NCI-H2081 treated with DMSO at 0.1 percent for 48 hours (cell line): ENCODE data around the gene DGKI.

Experiments used
- DNase-seq: peaks from one replicate; lab custom pipeline; 2025; lab: John Stamatoyannopoulos, UW

DGKI gene

DNA sequence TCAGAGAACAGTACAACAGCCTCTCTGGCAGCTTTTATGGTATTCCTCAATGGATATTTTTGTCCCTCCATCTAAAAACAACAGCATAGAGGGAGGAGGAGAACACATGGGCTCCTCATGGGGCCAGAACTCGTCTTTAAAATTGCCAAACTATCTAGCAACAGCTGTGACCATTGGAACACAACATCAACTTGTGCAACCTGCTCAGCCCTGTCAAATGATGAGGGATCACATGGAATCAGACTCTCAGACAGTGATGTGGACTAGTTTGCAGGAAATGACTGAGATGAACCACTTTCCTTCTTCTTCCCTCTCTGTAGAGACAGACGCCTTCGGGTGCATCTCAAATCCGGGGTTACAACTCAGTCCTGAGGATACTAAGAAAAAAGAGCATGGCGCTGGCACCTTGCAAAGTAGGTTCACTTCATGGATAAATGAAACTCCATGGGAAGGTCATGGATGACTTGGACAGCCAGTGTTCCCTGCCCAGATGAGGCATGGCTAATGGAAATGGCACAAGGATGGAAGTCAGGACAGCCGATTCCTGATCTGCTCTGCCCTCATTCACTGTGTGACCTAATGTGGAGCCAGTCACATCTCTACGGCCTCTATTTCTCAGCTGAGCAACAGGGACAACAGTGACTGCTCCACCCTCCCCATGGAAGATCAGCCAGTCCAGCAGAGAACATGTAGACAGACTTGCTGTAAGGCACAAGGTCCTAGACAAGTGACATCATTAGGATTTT is 24.6 kb upstream of the DGKI start:
- DNase-seq, result no peak

DNA sequence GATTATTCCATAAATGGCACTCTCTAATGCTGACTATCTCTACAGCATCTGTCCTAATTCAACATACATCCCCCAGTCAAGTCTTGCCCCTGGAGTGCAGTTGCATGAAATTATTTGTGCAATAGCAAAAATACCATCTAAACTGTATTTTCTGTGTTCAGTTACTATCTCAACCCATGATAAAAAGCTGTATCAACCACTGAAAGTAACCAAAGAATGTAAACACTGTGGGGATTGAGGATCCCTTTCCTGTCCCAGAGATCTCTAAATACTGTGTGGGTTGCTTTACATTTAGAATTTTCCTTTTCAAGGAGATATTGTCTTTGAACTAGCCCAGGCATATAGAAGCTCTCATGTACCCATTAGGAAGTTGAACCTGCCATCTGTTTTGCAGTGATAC is 23.9 kb upstream of the DGKI start:
- no peak for DNase-seq

DNA sequence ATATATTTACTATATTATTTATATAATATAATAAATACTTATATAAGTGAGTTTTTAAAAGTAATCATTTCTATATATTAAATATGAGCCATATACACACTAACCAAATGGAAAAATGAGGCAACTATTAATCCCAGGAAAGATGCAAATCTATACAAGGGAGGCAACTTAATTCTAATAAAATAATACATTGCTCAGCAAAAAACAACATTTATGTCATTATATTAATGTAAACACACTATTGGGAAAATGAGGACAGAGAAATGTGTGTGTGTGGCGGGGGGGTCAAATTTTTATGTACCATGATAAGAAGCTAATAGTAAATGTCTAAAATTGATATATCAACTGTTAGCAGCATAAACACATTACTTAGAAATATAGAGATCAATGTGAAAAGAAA is 23.3 kb upstream of the DGKI start:
- DNase-seq, result no peak

DNA sequence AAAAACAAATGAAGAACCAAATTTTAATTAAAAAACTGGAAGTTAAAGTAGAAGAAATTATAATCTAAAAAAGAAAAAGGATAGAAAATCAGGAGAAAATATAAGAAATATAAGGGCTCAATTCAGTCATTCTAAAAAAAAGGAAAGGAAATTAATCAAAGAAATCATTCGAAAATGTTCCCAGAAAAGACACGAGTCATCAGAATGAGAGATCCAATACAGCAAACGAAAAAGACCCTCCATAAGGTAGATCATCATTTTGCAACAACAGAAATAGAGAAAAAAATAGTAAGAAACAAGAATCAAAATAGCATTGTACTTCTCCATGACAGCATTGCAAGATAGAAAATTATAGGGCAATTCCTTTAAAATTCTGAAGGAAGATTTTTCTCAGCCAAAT is 22.5 kb upstream of the DGKI start:
- no peak for DNase-seq

DNA sequence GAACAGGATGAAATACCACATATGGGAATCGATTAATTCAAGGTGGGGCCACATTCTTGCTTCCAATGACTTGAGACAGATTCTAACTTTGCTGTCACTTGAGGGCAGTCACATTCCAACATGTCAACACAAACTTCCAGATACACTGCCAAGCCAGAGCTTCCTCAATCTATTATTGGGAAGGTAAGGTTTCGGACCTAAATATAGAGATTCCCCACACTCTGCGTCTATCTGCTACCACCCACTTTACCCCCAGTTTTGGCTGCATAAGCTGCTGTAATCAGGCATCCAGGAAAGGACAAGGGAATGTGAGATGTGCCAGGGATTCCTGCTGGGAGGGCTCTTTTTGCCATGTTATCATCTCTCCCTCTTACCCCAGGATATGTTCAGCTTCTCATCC is 20.5 kb upstream of the DGKI start:
- DNase-seq, result no peak

DNA sequence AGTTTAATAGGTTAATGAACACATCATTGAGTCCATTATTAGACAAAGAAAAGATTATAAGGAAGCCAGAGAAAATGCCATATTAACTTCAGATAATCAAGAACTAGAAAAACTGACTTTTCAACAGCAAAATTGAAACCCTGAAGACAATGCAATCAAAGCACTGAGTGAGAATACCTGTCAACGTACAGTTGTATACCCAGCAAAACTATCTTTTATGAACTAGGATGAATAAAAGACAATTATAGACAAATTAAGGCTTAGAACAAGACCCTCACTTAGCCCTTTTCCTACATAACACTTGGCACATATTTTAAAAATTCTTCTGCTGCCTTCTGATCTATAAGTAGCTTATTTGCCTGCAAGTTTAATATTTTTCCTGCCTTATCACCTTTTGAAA is 19.0 kb upstream of the DGKI start:
- DNase-seq, result no peak

DNA sequence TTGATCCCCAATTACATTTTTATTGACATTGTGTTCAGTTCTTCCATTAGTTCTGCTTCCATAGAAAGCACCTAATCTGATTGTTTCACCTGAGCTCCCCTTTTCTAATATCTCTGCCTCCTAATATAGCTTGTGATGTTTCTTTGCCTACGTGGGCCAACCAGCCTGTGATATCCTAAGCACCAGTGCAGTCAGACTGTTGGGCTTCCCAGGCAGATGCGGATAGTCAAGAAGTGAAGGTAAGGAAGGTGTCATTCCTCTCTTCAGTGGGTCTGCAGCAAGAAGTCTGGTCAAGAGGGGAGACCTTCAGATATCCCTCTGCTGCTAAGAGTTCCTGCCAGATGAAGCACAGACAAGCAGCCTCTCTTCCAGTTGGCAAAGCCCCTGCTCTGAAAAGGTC is 16.2 kb upstream of the DGKI start:
- no peak for DNase-seq

DNA sequence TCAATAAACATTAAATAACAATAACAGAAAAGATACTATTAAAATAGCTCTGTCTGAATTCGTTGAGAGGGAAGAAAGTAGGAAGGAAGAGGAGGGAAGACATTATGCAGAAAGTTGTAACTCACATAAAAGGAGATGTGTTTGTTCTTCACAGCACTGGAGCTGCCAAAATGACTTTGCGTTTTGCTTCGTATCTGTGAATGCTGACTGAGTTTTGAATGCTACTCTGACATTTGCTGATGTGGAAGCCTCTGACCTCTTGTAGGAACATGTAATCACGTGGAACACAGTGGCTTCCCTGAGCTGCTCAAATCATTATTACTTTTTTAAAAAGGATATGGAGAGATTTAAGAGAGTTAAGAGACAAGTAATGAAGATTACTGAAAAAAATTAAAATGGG is 15.6 kb upstream of the DGKI start:
- DNase-seq, result no peak

DNA sequence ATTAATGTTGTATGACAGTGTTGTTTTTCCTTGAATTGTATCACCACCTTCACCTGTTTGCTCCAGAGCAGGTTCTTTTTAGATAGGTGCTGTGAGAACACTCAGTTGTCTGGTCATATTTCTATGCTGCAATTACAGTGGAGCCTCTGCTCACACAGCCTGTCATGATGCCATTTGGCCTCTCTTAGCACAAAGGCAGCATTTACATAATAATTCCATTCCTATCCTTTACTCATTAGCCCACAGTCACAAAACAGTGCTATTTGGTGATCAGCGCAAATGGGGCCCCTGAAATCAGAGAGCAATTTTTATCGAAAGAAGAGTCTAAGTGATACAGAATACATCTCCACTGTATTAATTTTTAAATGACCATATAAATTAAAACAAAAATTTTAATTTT is 13.8 kb upstream of the DGKI start:
- no peak for DNase-seq

DNA sequence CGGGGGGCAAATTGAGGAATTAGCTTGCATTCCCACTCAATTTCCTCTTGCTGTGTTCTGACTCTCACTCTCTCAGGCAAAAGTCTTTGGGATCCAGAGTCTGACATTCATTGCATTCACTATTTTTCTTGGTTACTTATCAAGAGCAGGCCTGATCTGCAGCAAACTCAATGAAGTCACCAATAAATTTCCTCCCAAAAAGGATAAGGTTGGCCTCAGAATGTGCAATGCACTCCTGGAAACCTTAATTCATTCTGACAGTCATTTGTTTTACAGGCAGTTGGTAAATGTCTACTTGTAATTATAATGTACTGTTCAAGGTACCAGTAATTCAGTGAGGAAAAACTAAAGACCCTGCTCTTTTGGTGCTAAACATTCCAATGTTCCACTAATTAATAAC is 6.3 kb upstream of the DGKI start:
- DNase-seq, result no peak

DNA sequence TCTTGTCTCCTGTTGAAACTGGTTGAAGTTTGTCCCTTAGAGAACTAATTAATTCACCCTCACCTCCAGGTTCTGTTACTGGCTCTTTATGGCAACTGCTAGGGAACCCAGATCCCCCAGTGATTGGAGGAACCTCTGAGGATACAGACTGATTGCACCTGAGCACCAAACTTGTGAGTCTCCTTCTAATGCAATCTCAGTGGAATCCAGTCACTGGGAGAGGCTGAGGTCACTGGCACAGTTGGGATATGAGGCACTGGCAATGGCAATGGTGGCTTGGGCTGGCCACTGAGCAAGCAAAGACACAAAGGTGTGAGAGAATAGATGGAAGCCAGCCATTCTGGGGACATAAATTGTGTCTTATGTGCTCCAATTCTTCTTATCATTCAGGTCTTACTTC is 5.3 kb upstream of the DGKI start:
- DNase-seq, result no peak

DNA sequence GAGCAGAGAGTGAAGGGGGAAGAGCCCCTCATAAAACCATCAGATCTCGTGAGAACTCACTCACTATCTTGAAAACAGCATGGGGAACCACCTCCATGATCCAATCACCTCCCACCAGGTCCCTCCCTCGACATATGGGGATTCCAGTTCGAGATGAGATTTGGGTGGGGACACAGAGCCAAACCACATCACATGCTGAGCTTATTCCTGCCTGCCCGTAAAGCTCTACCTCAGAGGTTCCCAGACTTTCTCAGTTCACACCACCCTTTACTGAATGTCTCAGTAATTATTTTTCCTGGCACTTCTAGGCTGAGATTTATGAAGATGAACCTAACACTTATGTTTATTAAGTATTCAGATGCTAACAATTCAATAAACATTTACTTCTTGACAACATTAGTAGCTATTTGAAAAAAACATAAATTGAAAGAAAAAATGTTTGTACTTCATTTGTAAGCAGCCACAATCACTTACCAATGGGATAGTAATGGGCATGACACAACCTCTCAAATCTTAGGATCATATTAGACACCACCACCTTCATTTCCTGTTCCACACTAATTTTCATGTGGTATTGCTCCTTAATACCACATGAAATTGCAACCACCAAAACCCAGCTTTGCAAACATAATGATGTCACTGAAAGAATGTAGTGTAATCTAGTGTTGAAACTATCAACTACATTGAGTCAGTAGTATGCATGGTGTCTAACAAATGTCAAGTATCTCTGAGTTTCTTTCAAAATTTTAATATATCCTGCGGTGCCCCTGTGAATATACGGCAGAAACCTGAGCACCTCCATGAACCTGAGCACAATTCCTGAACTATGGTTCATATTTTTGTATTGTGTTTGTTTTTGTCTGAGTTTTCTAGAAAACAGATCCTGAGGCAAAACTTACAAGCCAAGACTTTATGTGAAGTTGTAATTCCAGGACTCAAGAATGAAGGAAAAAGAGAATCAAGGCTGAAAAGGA is 4.5 kb upstream of the DGKI start:
- DNase-seq, result no peak

DNA sequence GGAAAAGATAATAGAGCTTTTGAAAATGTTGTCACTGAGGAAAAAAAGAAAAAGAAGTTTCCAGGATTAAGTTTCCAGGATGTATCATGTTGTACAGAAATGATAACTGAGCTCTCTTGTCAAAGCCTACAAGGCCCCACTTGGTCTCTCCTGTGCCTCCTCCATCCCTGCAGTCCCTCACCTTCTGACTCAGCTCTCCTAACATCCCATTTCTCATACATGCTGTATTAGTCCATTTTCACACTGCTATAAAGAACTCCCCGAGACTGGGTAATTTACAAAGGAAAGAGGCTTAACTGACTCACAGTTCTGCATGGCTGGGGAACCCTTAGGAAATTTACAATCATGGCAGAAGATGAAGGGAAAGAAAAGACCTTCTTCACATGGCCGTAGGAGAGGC is 3.8 kb upstream of the DGKI start:
- no peak for DNase-seq

DNA sequence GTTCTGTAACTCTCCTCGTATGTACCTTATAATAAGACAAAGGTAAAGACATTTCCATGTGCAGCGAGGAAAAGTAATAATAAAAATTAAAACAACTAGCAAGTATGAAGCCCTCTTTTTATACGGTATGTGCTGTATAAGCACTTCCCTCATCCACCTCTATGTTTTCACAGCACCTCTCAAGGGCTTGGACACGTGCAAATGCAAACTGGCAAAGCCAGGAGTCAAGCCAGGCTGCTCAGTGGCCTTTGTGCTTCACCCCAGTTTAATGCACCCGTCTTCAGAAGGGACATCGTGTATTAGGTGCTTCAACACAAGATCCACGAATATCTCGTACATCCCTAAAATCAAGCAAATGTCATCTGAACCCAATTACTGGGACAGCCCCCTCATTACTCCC is 1.3 kb upstream of the DGKI start:
- DNase-seq, result no peak

DNA sequence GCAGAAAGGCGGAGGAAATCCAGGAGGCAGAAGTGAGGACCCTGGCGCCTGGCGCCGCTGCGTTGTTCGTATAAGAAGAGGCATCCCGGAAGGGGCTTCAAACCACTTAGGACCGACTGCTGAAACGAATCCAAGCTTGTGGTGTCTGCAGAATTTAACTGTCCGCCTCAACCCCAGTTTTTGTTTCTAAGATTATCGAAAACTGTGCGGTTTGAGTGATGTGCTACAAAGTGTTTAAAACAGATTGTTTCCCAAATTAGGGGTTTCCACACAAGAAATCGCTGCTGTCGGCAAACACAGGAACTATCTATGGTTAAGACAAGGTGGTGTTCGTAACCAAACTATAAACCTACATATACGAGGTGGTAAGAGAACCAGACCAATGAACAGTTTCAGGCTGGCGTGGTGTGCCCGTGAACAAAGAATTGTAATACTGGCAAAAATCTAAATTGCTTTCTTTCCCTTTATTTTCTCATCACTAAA is 835 bp upstream of the DGKI start:
- DNase-seq, result no peak

DNA sequence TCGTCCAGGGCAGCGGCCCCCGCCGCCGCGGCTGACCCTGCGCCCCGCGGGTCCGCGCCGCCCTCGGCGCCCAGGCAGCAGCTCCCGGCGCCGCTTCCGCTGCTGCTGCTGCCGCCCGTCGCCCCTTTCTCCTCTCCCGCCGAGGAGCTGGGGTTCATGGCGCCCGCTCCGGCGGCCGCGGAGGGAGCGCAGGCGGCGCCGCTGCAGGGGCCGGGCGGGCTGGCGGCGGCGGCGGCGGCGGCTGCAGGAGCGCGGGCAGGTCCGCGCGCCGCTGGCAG is 286 bp downstream of the DGKI start:
- DNase-seq, result no peak

DNA sequence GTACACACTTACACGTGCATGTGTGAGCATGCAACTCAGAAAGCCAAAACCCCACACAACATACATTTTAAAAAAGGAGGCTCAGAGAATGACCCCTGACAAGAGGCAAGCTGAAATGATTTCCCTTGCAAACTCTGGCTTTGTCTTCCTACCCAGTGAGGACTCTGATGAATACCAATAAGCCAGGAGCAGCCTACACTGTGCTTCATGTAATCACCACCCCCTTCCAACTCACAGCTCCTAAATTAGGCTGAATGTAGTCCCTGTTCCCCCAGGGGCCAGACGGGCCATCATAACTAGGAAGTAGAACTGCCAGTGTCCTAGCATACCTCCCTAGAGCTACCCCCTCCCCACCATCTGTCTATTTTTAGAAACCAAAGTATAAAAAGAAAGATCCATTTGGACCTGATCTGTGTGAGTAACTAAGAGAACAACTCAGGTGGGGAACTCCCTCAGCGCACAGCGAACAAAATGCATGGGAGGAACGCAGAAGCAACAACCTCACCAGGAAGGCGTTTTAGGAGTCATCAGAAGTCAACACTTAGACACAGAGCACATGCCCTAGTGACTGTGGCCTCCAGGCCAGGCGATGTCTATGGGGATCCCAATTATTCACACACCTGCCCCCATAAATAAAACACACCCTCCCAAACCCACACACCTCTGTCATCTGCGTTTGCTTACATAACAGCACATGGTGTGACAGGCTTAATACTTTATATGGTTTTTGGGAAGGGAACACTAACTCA is 1.9 kb downstream of the DGKI start:
- no peak for DNase-seq

DNA sequence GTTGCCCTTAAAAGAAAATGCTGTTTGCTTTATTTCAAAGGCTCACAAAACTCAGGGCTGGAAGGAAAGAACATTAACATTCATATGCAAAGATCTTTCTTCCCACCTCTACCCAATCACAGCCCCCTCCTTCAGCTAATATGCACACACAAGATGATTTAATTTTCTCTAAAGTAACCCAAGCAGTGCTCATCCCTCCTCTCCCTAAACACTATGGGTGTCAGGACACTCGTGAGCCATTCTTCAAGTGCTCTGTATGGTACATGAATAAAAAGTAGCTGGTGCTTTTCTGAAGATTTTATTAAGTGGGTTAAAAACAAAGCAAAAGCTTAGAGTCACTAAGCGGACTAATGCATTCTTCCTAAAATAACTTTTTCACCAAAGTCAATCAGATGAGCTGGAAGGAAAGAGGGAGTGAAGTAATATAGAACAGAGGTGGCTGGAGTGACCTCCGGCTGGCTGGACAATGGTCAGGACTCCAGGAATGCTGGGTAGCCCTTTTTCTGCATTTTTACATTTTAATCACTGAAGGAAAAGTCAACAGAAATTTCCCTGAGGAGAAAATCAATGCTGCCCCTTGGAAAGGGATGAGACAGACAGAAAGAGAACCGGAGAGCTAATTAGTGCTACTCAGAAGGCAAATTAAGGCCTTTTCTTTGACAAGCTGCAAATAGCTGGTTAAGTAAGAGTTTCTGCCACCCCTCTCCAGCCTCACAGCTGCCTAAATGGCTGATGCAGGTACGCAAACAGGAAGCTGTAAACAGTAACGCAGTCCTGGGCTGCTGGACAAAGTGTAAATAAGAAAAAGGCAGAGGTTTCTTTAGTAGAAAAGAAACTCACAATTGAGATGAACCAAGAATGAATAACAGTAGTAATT is 6.6 kb downstream of the DGKI start:
- no peak for DNase-seq

DNA sequence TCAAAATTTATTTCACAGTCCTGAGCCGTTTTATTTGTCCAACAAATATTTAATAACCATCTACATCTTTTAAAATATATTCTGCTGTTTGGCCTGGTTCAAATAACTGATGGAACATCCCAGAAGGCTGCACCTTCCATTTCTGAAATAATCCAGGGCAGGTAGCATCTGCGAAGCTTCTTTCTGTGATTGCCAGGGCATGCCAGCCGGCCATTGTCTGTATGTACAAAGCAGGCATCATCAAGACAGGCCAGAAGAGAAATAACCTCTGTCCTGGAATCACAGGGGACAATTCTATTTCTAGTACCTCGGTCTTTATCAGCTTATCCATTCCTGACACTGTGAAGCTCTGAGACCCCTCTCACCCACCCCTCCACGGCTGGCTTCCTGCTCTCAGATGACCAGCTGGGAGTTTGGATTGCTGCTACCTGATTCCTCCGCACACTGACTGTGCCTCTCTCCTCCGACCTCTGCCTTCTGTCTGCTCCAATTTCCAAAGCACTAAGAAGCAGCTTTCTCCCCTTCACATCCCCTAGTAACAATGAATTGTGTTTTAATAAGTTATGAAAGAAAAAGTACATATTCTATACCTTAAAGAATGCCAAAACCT is 8.0 kb downstream of the DGKI start:
- DNase-seq, result no peak

DNA sequence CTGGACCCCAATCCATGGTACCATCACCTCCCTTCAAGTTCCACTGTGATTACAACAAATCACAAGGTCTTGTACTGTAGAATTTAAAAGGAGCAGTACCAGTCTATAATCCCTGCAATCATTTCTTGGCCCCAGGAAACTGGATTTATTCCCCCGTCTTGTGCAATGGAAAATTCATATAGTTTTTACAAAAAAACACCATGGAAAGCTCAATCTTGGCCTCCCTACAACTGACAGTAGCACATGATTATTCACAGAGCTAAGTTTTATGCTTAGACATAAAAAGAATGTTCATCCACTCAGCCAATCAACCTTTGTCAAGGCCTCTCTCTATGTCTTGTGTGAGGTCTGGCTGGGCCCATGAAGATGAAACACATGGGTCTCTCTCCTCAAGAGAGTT is 10.2 kb downstream of the DGKI start:
- no peak for DNase-seq

DNA sequence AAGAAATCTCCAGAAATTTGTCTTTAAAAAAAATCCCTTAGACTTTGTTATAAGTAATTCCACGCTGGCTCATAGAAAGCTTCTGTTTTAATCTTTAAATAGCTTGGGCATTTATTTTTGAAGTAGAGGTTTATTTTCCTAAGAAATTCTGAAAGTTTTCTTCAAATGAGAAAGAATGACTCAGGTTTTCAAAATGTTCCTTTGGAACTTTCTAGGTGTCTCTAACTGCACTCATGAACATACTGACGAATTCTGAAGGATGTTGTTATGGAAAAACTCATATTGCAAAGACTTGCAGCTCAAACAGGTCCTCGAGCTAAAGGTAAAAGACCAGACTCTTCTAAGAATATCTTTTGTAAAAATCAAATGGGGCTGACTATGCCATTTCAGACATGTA is 10.7 kb downstream of the DGKI start:
- no peak for DNase-seq
